ENCODE results near the gene SLC25A23. TPM values are rescaled to one million over a fixed set of nuclear protein-coding genes. Genes with fewer than 3 reads are reported as not detected.

Gene SLC25A23
- total RNA-seq, 1 experiment from 2014 or later = 89.5 TPM

DNA sequence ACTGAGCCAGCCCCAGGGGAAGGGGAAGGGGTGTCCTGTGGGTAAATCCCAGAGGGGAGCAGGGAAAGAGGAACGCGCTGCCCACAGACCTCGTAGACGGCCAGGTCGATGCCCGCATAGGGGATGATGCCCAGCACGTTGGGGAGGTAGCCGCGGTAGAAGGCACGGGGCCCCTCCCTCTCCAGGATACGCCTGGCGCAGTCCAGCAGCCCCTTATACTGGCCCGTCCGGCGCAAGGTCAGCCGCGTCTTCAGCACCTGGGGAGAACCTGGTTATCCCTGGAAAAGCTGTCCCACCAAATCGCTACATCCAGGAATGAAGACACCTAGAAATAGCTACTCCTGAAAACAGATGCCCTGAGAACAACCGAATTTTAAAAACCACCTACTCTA, 7.4 kb downstream of the SLC25A23 start:
- no peak overlapping the region for H2AFZ ChIP-seq (ENCODE audit: low read depth, low read length, poor library complexity, severe bottlenecking)
- RAD21 ChIA-PET (ENCODE audit: low non-redundant PET in 1 of 2, low total read pairs in 2 of 2, uncharacterized antibody in 2 of 2, unreplicated experiment in 2 of 2) = no interaction called here
- peaks cover 10 to 22% of the 10 kb centered on the region in 2 experiments for H3K36me3 ChIP-seq (ENCODE audit: control insufficient read depth in 1 of 2, insufficient read depth in 2 of 2, low read length in 2 of 2)
- H3K4me2 ChIP-seq (ENCODE audit: low read length) = no peak overlapping the region
- no TSS peak for BruUV-seq (replicated peaks)
- H3K79me2 ChIP-seq (ENCODE audit: insufficient read depth, low read length) = no peaks in the 10 kb centered on the region
- CTCF ChIA-PET = no interaction called here
- H3K27me3 ChIP-seq (ENCODE audit: insufficient read depth, low read length) = no peaks in the 10 kb centered on the region
- H3K4me1 ChIP-seq (ENCODE audit: control insufficient read depth in 1 of 2, insufficient read depth in 2 of 2, low read length in 2 of 2) = no peaks in the 10 kb centered on the region
- no peak overlapping the region for H3K27ac ChIP-seq (ENCODE audit: low read depth, low read length)
- H3K4me3 ChIP-seq (replicated peaks in 1 of 2; ENCODE audit: low read depth in 1 of 2, low read length in 2 of 2) = no peak overlapping the region
- ATAC-seq = no peak
- no peaks in the 10 kb centered on the region for H3K9me2 ChIP-seq (ENCODE audit: insufficient read depth)
- POLR2A ChIA-PET = no interaction called here
- TF ChIP-seq, protein P1, sequence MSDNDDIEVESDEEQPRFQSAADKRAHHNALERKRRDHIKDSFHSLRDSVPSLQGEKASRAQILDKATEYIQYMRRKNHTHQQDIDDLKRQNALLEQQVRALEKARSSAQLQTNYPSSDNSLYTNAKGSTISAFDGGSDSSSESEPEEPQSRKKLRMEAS (IDR thresholded peaks at IDR 0.05) = no peak
- TF ChIP-seq EGR1 (IDR thresholded peaks at IDR 0.05; ENCODE audit: low read depth) (no peak), SIN3A (IDR thresholded peaks at IDR 0.05; ENCODE audit: low read depth) (no peak), YY1 (IDR thresholded peaks at IDR 0.05; ENCODE audit: extremely low read depth, insufficient replicate concordance, low read depth, low read length) (no peak), FOSL1 (IDR thresholded peaks at IDR 0.05; ENCODE audit: low read depth) (no peak), ZFX (IDR thresholded peaks at IDR 0.05) (no peak), EZH2phosphoT487 (IDR thresholded peaks at IDR 0.05; ENCODE audit: borderline replicate concordance) (no peak), SP1 (IDR thresholded peaks at IDR 0.05; ENCODE audit: low read depth) (no peak), RAD21 (IDR thresholded peaks at IDR 0.05; ENCODE audit: low read depth) (no peak), SRF (IDR thresholded peaks at IDR 0.05; ENCODE audit: low read depth) (no peak), CBX3 (IDR thresholded peaks at IDR 0.05; ENCODE audit: low read depth) (no peak), EZH2 (IDR thresholded peaks at IDR 0.05) (no peak), ZNF274 (IDR thresholded peaks at IDR 0.05; ENCODE audit: low read depth, low read length) (no peak), POLR2AphosphoS5 (IDR thresholded peaks at IDR 0.05; ENCODE audit: low read depth, low read length) (no peak), TCF7L2 (IDR thresholded peaks at IDR 0.05; ENCODE audit: borderline replicate concordance, extremely low read depth, insufficient read depth, insufficient read length) (no peak), CEBPB (IDR thresholded peaks at IDR 0.05; ENCODE audit: low read depth) (no peak)
- TF ChIP-seq, protein P2, sequence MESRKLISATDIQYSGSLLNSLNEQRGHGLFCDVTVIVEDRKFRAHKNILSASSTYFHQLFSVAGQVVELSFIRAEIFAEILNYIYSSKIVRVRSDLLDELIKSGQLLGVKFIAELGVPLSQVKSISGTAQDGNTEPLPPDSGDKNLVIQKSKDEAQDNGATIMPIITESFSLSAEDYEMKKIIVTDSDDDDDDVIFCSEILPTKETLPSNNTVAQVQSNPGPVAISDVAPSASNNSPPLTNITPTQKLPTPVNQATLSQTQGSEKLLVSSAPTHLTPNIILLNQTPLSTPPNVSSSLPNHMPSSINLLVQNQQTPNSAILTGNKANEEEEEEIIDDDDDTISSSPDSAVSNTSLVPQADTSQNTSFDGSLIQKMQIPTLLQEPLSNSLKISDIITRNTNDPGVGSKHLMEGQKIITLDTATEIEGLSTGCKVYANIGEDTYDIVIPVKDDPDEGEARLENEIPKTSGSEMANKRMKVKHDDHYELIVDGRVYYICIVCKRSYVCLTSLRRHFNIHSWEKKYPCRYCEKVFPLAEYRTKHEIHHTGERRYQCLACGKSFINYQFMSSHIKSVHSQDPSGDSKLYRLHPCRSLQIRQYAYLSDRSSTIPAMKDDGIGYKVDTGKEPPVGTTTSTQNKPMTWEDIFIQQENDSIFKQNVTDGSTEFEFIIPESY (IDR thresholded peaks at IDR 0.05; ENCODE audit: extremely low read depth, insufficient replicate concordance, low read length) = no peak
- TF ChIP-seq, protein P3, sequence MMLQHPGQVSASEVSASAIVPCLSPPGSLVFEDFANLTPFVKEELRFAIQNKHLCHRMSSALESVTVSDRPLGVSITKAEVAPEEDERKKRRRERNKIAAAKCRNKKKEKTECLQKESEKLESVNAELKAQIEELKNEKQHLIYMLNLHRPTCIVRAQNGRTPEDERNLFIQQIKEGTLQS (IDR thresholded peaks at IDR 0.05) = no peak
- TF ChIP-seq, protein P4, sequence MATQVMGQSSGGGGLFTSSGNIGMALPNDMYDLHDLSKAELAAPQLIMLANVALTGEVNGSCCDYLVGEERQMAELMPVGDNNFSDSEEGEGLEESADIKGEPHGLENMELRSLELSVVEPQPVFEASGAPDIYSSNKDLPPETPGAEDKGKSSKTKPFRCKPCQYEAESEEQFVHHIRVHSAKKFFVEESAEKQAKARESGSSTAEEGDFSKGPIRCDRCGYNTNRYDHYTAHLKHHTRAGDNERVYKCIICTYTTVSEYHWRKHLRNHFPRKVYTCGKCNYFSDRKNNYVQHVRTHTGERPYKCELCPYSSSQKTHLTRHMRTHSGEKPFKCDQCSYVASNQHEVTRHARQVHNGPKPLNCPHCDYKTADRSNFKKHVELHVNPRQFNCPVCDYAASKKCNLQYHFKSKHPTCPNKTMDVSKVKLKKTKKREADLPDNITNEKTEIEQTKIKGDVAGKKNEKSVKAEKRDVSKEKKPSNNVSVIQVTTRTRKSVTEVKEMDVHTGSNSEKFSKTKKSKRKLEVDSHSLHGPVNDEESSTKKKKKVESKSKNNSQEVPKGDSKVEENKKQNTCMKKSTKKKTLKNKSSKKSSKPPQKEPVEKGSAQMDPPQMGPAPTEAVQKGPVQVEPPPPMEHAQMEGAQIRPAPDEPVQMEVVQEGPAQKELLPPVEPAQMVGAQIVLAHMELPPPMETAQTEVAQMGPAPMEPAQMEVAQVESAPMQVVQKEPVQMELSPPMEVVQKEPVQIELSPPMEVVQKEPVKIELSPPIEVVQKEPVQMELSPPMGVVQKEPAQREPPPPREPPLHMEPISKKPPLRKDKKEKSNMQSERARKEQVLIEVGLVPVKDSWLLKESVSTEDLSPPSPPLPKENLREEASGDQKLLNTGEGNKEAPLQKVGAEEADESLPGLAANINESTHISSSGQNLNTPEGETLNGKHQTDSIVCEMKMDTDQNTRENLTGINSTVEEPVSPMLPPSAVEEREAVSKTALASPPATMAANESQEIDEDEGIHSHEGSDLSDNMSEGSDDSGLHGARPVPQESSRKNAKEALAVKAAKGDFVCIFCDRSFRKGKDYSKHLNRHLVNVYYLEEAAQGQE (IDR thresholded peaks at IDR 0.05; ENCODE audit: low read depth) = no peak
- TF ChIP-seq, protein P5, sequence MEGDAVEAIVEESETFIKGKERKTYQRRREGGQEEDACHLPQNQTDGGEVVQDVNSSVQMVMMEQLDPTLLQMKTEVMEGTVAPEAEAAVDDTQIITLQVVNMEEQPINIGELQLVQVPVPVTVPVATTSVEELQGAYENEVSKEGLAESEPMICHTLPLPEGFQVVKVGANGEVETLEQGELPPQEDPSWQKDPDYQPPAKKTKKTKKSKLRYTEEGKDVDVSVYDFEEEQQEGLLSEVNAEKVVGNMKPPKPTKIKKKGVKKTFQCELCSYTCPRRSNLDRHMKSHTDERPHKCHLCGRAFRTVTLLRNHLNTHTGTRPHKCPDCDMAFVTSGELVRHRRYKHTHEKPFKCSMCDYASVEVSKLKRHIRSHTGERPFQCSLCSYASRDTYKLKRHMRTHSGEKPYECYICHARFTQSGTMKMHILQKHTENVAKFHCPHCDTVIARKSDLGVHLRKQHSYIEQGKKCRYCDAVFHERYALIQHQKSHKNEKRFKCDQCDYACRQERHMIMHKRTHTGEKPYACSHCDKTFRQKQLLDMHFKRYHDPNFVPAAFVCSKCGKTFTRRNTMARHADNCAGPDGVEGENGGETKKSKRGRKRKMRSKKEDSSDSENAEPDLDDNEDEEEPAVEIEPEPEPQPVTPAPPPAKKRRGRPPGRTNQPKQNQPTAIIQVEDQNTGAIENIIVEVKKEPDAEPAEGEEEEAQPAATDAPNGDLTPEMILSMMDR (IDR thresholded peaks at IDR 0.05 in 2 of 3, conservative IDR thresholded peaks at IDR 0.05 in 1 of 3; ENCODE audit: borderline replicate concordance in 1 of 3, insufficient read depth in 1 of 3, low read depth in 2 of 3, low read length in 2 of 3) = no peak
- intact Hi-C loops (cut with micrococcal nuclease) = no loop called here
- H3K9ac ChIP-seq (ENCODE audit: low read length) = no peak overlapping the region
- H3K9me3 ChIP-seq (ENCODE audit: control insufficient read depth in 1 of 2, insufficient read depth in 1 of 2, low read depth in 1 of 2, low read length in 2 of 2) = peaks cover 0 to 13% of the 10 kb centered on the region in 2 experiments; a peak in 2 of 4 replicates
- no peaks in the 10 kb centered on the region for H4K20me1 ChIP-seq (ENCODE audit: insufficient read depth)
- no peak for DNase-seq (ENCODE audit: low read depth, low spot score)

Measured in HCT116 (cell line).